ENCODE results near the gene ANKRD22. TPM values are rescaled to one million over a fixed set of nuclear protein-coding genes. Genes with fewer than 3 reads are reported as not detected.

ANKRD22 gene
- total and polyA plus RNA-seq, 10 of the 15 experiments (the other 5 are each of a cell fraction or from before 2014, with no cell fraction given), result 0.30 to 1.3 (median 0.71) TPM

DNA sequence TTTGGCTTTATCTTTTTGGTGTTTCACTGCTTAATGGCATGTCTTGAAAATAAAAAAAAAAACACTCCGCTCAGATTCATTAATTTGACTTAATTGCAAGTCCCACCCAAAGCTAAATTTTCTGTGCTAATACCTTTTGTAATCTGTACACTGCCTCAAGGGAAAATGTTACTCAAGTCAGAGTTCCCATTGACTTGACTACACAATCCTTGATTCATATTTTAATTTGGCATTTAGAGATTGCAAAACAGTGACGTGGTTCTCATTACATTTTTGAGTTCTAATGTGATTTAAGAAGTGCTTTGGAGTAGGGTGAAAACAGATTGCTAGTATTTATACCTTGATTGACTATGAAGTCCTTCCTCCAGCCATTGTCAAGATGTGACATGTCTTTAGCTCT, 70.4 kb downstream of the ANKRD22 start:
- CTCF ChIA-PET, result interaction anchor here (0.9 kb wide), 1 partner anchor 11 kb away, joined by 4 read pairs; no protein-coding TSS in a partner anchor
- no peak for DNase-seq (ENCODE audit: low read depth, low spot score)
- Histone ChIP-seq H3K9me3 (replicated peaks; ENCODE audit: control insufficient read depth, insufficient read depth, low read length) (no peaks in the 10 kb centered on the region), H3K36me3 (ENCODE audit: control insufficient read depth in 2 of 2, insufficient read depth in 2 of 2, low read length in 1 of 2) (no peaks in the 10 kb centered on the region), H3K27ac (ENCODE audit: control insufficient read depth, insufficient read depth) (no peak overlapping the region), H3K4me1 (ENCODE audit: control insufficient read depth, insufficient read depth, low read length) (no peaks in the 10 kb centered on the region), H3K4me3 (no peak overlapping the region), H3K4me2 (ENCODE audit: control insufficient read depth, insufficient read depth) (no peak overlapping the region), H4K20me1 (ENCODE audit: control insufficient read depth, insufficient read depth) (no peaks in the 10 kb centered on the region), H3K9ac (ENCODE audit: control insufficient read depth, insufficient read depth, low read length) (no peak overlapping the region), H2AFZ (ENCODE audit: control insufficient read depth, low read depth, low read length) (no peak overlapping the region), H3K79me2 (ENCODE audit: control insufficient read depth, insufficient read depth, low read length) (no peaks in the 10 kb centered on the region), H3K27me3 (replicated peaks in 1 of 2; ENCODE audit: control insufficient read depth in 2 of 2, insufficient read depth in 2 of 2, low read length in 1 of 2) (no peaks in the 10 kb centered on the region; a peak in 1 of 4 replicates)
- intact Hi-C loops (cut with micrococcal nuclease; ENCODE audit: unreplicated experiment) (no loop called here), in situ Hi-C loops (cut with MboI) (no loop called here)
- no peak for ATAC-seq
- SMC1A ChIA-PET (ENCODE audit: uncharacterized antibody, unreplicated experiment), result no interaction called here
- POLR2A ChIA-PET, result interaction anchor here (0.6 kb wide), 1 partner anchor 295 kb away, joined by 4 read pairs; no protein-coding TSS in a partner anchor
- BruUV-seq (replicated peaks), result no TSS peak
- no peak for FAIRE-seq
- WGBS (ENCODE audit: insufficient coverage, insufficient replicate concordance, low lambda C conversion rate, missing lambda C conversion rate), result 58% methylated on average over 2 of the region's 2 CpGs
- no peak for TF ChIP-seq RBBP5 (conservative IDR thresholded peaks at IDR 0.05)
- no peak for TF ChIP-seq BCL11A (IDR thresholded peaks at IDR 0.05; ENCODE audit: low read depth, low read length)
- no peak for TF ChIP-seq WRNIP1 (IDR thresholded peaks at IDR 0.05; ENCODE audit: borderline replicate concordance, low read depth, low read length)
- TF ChIP-seq, protein P1, sequence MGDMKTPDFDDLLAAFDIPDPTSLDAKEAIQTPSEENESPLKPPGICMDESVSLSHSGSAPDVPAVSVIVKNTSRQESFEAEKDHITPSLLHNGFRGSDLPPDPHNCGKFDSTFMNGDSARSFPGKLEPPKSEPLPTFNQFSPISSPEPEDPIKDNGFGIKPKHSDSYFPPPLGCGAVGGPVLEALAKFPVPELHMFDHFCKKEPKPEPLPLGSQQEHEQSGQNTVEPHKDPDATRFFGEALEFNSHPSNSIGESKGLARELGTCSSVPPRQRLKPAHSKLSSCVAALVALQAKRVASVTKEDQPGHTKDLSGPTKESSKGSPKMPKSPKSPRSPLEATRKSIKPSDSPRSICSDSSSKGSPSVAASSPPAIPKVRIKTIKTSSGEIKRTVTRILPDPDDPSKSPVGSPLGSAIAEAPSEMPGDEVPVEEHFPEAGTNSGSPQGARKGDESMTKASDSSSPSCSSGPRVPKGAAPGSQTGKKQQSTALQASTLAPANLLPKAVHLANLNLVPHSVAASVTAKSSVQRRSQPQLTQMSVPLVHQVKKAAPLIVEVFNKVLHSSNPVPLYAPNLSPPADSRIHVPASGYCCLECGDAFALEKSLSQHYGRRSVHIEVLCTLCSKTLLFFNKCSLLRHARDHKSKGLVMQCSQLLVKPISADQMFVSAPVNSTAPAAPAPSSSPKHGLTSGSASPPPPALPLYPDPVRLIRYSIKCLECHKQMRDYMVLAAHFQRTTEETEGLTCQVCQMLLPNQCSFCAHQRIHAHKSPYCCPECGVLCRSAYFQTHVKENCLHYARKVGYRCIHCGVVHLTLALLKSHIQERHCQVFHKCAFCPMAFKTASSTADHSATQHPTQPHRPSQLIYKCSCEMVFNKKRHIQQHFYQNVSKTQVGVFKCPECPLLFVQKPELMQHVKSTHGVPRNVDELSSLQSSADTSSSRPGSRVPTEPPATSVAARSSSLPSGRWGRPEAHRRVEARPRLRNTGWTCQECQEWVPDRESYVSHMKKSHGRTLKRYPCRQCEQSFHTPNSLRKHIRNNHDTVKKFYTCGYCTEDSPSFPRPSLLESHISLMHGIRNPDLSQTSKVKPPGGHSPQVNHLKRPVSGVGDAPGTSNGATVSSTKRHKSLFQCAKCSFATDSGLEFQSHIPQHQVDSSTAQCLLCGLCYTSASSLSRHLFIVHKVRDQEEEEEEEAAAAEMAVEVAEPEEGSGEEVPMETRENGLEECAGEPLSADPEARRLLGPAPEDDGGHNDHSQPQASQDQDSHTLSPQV (IDR thresholded peaks at IDR 0.05), result no peak
- TF ChIP-seq ATF7 (IDR thresholded peaks at IDR 0.05; ENCODE audit: low read depth), result no peak
- TF ChIP-seq NR2C1 (IDR thresholded peaks at IDR 0.05), result no peak
- TF ChIP-seq MEF2B (IDR thresholded peaks at IDR 0.05; ENCODE audit: partially characterized antibody, poor library complexity, severe bottlenecking), result no peak
- RAD21 ChIA-PET (ENCODE audit: unreplicated experiment), result no interaction called here

Other genes with a start within 250 kb of the ANKRD22 start
- gene LIPF, start 187.4 kb downstream of the ANKRD22 start, total RNA-seq (2014; rRNA removed), result not detected in 2 replicates
- gene LIPF, start 187.4 kb downstream of the ANKRD22 start, total RNA-seq (2014; rRNA removed; fragmentation: Illumina TruSeq; extraction: Trizol), result not detected in 2 replicates
- gene LIPF, start 187.4 kb downstream of the ANKRD22 start, total RNA-seq (2021), result not detected in 2 replicates
- not detected in 2 replicates for gene LIPF, start 187.4 kb downstream of the ANKRD22 start, polyA plus RNA-seq (2011; rRNA removed)
- not detected in 2 replicates for gene LIPF, start 187.4 kb downstream of the ANKRD22 start, polyA plus RNA-seq (2014; fragmentation: Illumina TruSeq; extraction: Trizol)
- not detected for gene LIPF, start 187.4 kb downstream of the ANKRD22 start, polyA plus RNA-seq (2014; fragmentation: Nextera tagmentation; extraction: Ambion mirVana)
- gene LIPF, start 187.4 kb downstream of the ANKRD22 start, polyA plus RNA-seq (2014; rRNA removed), result not detected in 2 replicates
- not detected for gene LIPF, start 187.4 kb downstream of the ANKRD22 start, polyA plus RNA-seq (2016; fragmentation: Nextera tagmentation; extraction: Ambion mirVana)
- not detected in 2 replicates for gene LIPK, start 145.6 kb downstream of the ANKRD22 start, total RNA-seq (2014; rRNA removed)
- not detected in 2 replicates for gene LIPK, start 145.6 kb downstream of the ANKRD22 start, total RNA-seq (2014; rRNA removed; fragmentation: Illumina TruSeq; extraction: Trizol)
- gene LIPK, start 145.6 kb downstream of the ANKRD22 start, total RNA-seq (2021), result not detected in 2 replicates
- gene LIPK, start 145.6 kb downstream of the ANKRD22 start, polyA plus RNA-seq (2011; rRNA removed), result not detected in 2 replicates
- gene LIPK, start 145.6 kb downstream of the ANKRD22 start, polyA plus RNA-seq (2014; fragmentation: Illumina TruSeq; extraction: Trizol), result not detected in 2 replicates
- gene LIPK, start 145.6 kb downstream of the ANKRD22 start, polyA plus RNA-seq (2014; fragmentation: Nextera tagmentation; extraction: Ambion mirVana), result not detected
- gene LIPK, start 145.6 kb downstream of the ANKRD22 start, polyA plus RNA-seq (2014; rRNA removed), result not detected in 2 replicates
- gene LIPK, start 145.6 kb downstream of the ANKRD22 start, polyA plus RNA-seq (2016; fragmentation: Nextera tagmentation; extraction: Ambion mirVana), result not detected
- gene LIPN, start 91.8 kb downstream of the ANKRD22 start, total RNA-seq (2014; rRNA removed), result 0.23 and 0.44 TPM in 2 replicates
- not detected in 2 replicates for gene LIPN, start 91.8 kb downstream of the ANKRD22 start, total RNA-seq (2014; rRNA removed; fragmentation: Illumina TruSeq; extraction: Trizol)
- gene LIPN, start 91.8 kb downstream of the ANKRD22 start, total RNA-seq (2021), result not detected in 2 replicates
- not detected in 2 replicates for gene LIPN, start 91.8 kb downstream of the ANKRD22 start, polyA plus RNA-seq (2011; rRNA removed)
- not detected in 2 replicates for gene LIPN, start 91.8 kb downstream of the ANKRD22 start, polyA plus RNA-seq (2014; fragmentation: Illumina TruSeq; extraction: Trizol)
- gene LIPN, start 91.8 kb downstream of the ANKRD22 start, polyA plus RNA-seq (2014; fragmentation: Nextera tagmentation; extraction: Ambion mirVana), result not detected
- gene LIPN, start 91.8 kb downstream of the ANKRD22 start, polyA plus RNA-seq (2014; rRNA removed), result 0.06 TPM in 1 of 2 replicates, not detected in the other
- gene LIPN, start 91.8 kb downstream of the ANKRD22 start, polyA plus RNA-seq (2016; fragmentation: Nextera tagmentation; extraction: Ambion mirVana), result not detected
- not detected in 2 replicates for gene LIPM, start 49.1 kb downstream of the ANKRD22 start, total RNA-seq (2014; rRNA removed)
- not detected in 2 replicates for gene LIPM, start 49.1 kb downstream of the ANKRD22 start, total RNA-seq (2014; rRNA removed; fragmentation: Illumina TruSeq; extraction: Trizol)
- not detected in 2 replicates for gene LIPM, start 49.1 kb downstream of the ANKRD22 start, total RNA-seq (2021)
- not detected in 2 replicates for gene LIPM, start 49.1 kb downstream of the ANKRD22 start, polyA plus RNA-seq (2011; rRNA removed)
- not detected in 2 replicates for gene LIPM, start 49.1 kb downstream of the ANKRD22 start, polyA plus RNA-seq (2014; fragmentation: Illumina TruSeq; extraction: Trizol)
- not detected for gene LIPM, start 49.1 kb downstream of the ANKRD22 start, polyA plus RNA-seq (2014; fragmentation: Nextera tagmentation; extraction: Ambion mirVana)
- not detected in 2 replicates for gene LIPM, start 49.1 kb downstream of the ANKRD22 start, polyA plus RNA-seq (2014; rRNA removed)
- gene LIPM, start 49.1 kb downstream of the ANKRD22 start, polyA plus RNA-seq (2016; fragmentation: Nextera tagmentation; extraction: Ambion mirVana), result not detected
- gene STAMBPL1, start 28.4 kb upstream of the ANKRD22 start, total RNA-seq (2014; rRNA removed), result 44.1 and 48.9 TPM in 2 replicates
- 28.8 and 29.0 TPM in 2 replicates for gene STAMBPL1, start 28.4 kb upstream of the ANKRD22 start, total RNA-seq (2014; rRNA removed; fragmentation: Illumina TruSeq; extraction: Trizol)
- 24.8 and 26.3 TPM in 2 replicates for gene STAMBPL1, start 28.4 kb upstream of the ANKRD22 start, total RNA-seq (2021)
- gene STAMBPL1, start 28.4 kb upstream of the ANKRD22 start, polyA plus RNA-seq (2011; rRNA removed), result 42.1 and 55.8 TPM in 2 replicates
- gene STAMBPL1, start 28.4 kb upstream of the ANKRD22 start, polyA plus RNA-seq (2014; fragmentation: Illumina TruSeq; extraction: Trizol), result 24.5 and 29.6 TPM in 2 replicates
- 10 to 100 TPM in 1 of 2 experiments, 1 to 10 TPM in 1; 7.5 to 13.0 TPM for gene STAMBPL1, start 28.4 kb upstream of the ANKRD22 start, polyA plus RNA-seq (2014; fragmentation: Nextera tagmentation; extraction: Ambion mirVana)
- gene STAMBPL1, start 28.4 kb upstream of the ANKRD22 start, polyA plus RNA-seq (2014; rRNA removed), result 21.2 and 29.6 TPM in 2 replicates
- gene STAMBPL1, start 28.4 kb upstream of the ANKRD22 start, polyA plus RNA-seq (2016; fragmentation: Nextera tagmentation; extraction: Ambion mirVana), result 10 to 100 TPM; 21.0 to 21.5 TPM
- 25.3 and 32.5 TPM in 2 replicates for gene ACTA2, start 100.9 kb upstream of the ANKRD22 start, total RNA-seq (2014; rRNA removed)
- 19.1 and 19.7 TPM in 2 replicates for gene ACTA2, start 100.9 kb upstream of the ANKRD22 start, total RNA-seq (2014; rRNA removed; fragmentation: Illumina TruSeq; extraction: Trizol)
- gene ACTA2, start 100.9 kb upstream of the ANKRD22 start, total RNA-seq (2021), result 38.4 and 39.2 TPM in 2 replicates
- gene ACTA2, start 100.9 kb upstream of the ANKRD22 start, polyA plus RNA-seq (2011; rRNA removed), result 18.1 and 32.2 TPM in 2 replicates
- 39.5 and 39.9 TPM in 2 replicates for gene ACTA2, start 100.9 kb upstream of the ANKRD22 start, polyA plus RNA-seq (2014; fragmentation: Illumina TruSeq; extraction: Trizol)
- 10 to 100 TPM in 1 of 2 experiments, 1 to 10 TPM in 1; 7.4 to 11.6 TPM for gene ACTA2, start 100.9 kb upstream of the ANKRD22 start, polyA plus RNA-seq (2014; fragmentation: Nextera tagmentation; extraction: Ambion mirVana)
- gene ACTA2, start 100.9 kb upstream of the ANKRD22 start, polyA plus RNA-seq (2014; rRNA removed), result 23.9 and 32.0 TPM in 2 replicates
- 10 to 100 TPM; 75.4 to 78.2 TPM for gene ACTA2, start 100.9 kb upstream of the ANKRD22 start, polyA plus RNA-seq (2016; fragmentation: Nextera tagmentation; extraction: Ambion mirVana)
- 70.0 and 85.3 TPM in 2 replicates for gene FAS, start 139.0 kb upstream of the ANKRD22 start, total RNA-seq (2014; rRNA removed)
- gene FAS, start 139.0 kb upstream of the ANKRD22 start, total RNA-seq (2014; rRNA removed; fragmentation: Illumina TruSeq; extraction: Trizol), result 78.2 and 82.0 TPM in 2 replicates
- 61.1 and 62.9 TPM in 2 replicates for gene FAS, start 139.0 kb upstream of the ANKRD22 start, total RNA-seq (2021)
- gene FAS, start 139.0 kb upstream of the ANKRD22 start, polyA plus RNA-seq (2011; rRNA removed), result 147 and 217 TPM in 2 replicates
- gene FAS, start 139.0 kb upstream of the ANKRD22 start, polyA plus RNA-seq (2014; fragmentation: Illumina TruSeq; extraction: Trizol), result 89.8 and 117 TPM in 2 replicates
- 10 to 100 TPM; 50.1 to 54.9 TPM for gene FAS, start 139.0 kb upstream of the ANKRD22 start, polyA plus RNA-seq (2014; fragmentation: Nextera tagmentation; extraction: Ambion mirVana)
- 46.4 and 55.8 TPM in 2 replicates for gene FAS, start 139.0 kb upstream of the ANKRD22 start, polyA plus RNA-seq (2014; rRNA removed)
- 10 to 100 TPM; 69.9 to 73.7 TPM for gene FAS, start 139.0 kb upstream of the ANKRD22 start, polyA plus RNA-seq (2016; fragmentation: Nextera tagmentation; extraction: Ambion mirVana)

Measured in GM12878 (cell line).